ENCODE data around the gene EDC3.

DNA sequence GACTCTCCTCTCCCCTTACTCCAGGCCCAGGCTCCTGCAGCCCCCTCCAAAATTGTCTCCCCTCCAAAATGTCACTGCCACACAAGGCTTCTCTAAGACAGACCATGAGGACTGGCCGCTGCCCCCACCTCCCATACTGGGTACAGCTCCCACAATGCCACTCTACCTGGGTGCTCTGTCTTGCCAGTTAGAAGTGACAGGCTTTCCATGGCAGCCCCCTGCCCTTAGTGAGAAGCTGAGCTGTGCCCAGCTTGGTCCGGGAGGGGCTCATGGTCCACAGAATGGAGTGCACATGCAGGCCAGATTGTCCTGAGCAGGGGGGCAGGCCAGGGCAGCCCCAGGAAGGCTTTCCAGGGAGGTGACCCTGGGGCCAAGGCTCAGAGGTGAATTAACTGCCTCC is 83.1 kb downstream of the EDC3 start:
- TF ChIP-seq, protein P1, sequence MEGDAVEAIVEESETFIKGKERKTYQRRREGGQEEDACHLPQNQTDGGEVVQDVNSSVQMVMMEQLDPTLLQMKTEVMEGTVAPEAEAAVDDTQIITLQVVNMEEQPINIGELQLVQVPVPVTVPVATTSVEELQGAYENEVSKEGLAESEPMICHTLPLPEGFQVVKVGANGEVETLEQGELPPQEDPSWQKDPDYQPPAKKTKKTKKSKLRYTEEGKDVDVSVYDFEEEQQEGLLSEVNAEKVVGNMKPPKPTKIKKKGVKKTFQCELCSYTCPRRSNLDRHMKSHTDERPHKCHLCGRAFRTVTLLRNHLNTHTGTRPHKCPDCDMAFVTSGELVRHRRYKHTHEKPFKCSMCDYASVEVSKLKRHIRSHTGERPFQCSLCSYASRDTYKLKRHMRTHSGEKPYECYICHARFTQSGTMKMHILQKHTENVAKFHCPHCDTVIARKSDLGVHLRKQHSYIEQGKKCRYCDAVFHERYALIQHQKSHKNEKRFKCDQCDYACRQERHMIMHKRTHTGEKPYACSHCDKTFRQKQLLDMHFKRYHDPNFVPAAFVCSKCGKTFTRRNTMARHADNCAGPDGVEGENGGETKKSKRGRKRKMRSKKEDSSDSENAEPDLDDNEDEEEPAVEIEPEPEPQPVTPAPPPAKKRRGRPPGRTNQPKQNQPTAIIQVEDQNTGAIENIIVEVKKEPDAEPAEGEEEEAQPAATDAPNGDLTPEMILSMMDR (IDR thresholded peaks at IDR 0.05) = no peak
- TF ChIP-seq POLR2A (IDR thresholded peaks at IDR 0.05) = no peak
